Transverse colon (tissue), 4 donors: ENCODE results near the gene NFKBIE.

Experiments used
- CTCF ChIP-seq, 5 experiments: fragments of 200-600 bp in 3 of 5; fragments of 450-650 bp in 2 of 5; sonication (generic) in 3 of 5; IDR thresholded peaks; 1 replicate in 2 of 5; 2 replicates in 3 of 5; pipeline ENCODE4 v1.5.1; 2016 to 2017; ENCODE audit warnings: antibody characterized with exemption in 5 of 5, inconsistent platforms in 3 of 5, mild to moderate bottlenecking in 2 of 5, moderate library complexity in 1 of 5
- POLR2A ChIP-seq: fragments of 450-650 bp; IDR thresholded peaks from one replicate; pipeline ENCODE4 v1.6.1; 2016; ENCODE audit warnings: antibody characterized with exemption, mild to moderate bottlenecking, moderate library complexity
- POLR2AphosphoS5 ChIP-seq, 3 donors: sonication (generic); formaldehyde crosslinking; IDR thresholded peaks; one replicate each; pipeline ENCODE4 v1.6.1; 2016; ENCODE audit warnings: antibody characterized with exemption in 3 of 3

- TF ChIP-seq CTCF (IDR thresholded peaks at IDR 0.05) (no peak), POLR2A (no peak), POLR2AphosphoS5 (IDR thresholded peaks at IDR 0.05) (no peak)
Observed at GRCh38 chr6:44235891-44236516, 29.3 kb downstream of the NFKBIE start.
